ENCODE measurements around the gene UBXN2A.

GRCh38 chr2:23915327-23915726 is 24.9 kb upstream of the UBXN2A start:
- TF ChIP-seq CTCF (IDR thresholded peaks at IDR 0.05; ENCODE audit: low read length): no peak
- no peak for TF ChIP-seq EZH2 (IDR thresholded peaks at IDR 0.05; ENCODE audit: borderline replicate concordance, low read length)

All from OCI-LY1 (cell line).